ENCODE measurements around the gene SLC7A8.

DNA sequence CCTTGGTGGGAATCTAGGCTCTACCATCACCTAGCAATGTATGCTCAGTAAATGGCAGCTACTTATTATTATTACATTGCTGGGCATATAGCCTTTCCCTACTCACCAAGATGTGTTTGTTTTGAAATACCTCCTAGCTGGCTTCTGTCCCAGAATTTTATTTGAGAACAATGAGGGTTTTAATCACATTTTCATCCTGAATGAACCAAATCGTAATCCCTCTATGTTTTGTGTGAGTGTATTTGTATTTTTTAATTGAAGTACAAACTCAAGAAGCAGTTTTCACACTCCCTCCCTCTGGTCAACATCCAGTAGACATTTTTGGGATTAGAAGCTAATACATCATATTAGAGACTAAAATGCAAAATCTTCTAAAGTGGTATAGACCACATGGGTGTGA is 7.6 kb downstream of the SLC7A8 start:
- TF ChIP-seq CTCF (IDR thresholded peaks at IDR 0.05; ENCODE audit: low read depth, low read length): no peak
- TF ChIP-seq EZH2phosphoT487 (IDR thresholded peaks at IDR 0.05; ENCODE audit: low read depth): no peak
